GM21381 (cell line): ENCODE measurements around the gene CRACDL.
"Not testable (repeated sequence)": the region's sequence is repeated elsewhere in the genome, so short reads cannot be mapped to it uniquely, and the experiment has no call there.

Experiments used
- ATAC-seq: cut with Tn5 transposase; IDR thresholded peaks from one replicate; pipeline ENCODE4 v1.9.1; 2021; ENCODE audit warnings: mild to moderate bottlenecking, moderate library complexity; ENCODE audit not compliant: unreplicated experiment

CRACDL gene

DNA sequence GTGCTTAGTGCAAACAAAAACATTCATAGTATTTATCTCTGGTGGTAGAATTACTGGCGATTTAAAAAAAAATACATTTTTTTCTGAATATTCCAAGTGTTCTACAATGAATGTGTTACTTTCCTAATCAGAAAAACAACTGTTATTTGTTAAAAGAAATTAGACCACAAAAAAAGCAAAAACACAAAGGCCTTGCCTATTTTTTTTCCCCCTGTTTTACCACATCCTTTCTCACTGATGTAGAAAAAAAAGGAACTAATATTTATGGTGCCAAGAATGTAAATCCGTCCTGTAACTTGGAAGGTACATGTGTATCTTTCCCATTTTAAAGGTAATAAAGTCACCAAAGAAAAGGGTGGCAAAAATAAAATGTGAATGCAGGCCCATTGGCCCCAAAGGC lies 176.7 kb downstream of the CRACDL start:
- no peak for ATAC-seq

DNA sequence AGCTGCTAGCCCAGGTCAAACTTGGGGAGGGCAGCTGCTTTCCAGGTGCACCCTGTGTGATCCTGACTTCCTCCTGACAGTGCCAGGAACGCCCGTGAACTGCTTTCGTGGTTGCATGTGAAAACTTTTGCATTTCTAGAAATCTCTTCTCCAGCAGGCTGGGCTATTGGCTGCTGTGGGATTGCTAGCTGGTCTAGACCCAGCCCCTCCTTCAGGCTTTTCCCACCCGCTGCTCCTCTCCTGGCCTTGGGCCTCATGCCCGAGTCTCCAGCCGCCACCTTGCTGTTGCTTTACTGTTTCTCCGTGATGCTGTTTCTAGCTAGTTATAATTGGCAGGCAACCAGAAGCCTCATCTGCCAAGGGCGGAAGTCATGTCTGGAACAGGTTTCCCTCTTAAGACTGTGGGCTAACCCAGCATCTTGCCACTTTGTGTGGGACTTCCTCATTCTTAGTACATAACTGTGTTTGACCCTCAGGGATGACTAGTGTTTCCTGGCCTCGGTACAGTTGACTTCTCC lies 178.1 kb downstream of the CRACDL start:
- ATAC-seq: peak; percentile 88

DNA sequence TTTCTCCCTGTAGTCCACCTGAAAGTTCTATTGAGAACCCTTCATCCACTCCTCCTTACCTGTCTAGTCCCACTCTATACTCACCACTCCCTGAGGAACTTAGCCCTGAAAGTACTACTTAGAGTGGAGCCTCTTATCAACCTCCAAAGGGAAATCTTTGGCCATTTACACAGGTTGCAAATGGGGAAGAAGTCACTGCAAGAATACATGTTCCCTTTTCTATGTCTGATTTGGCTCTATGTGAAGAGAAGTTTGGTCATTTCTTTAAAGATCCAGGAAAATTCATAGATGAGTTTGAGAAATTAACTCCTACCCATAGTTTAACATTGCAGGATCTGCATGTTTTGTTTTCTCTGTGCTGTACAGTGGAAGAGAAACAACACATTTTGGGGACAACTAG lies 182.2 kb downstream of the CRACDL start:
- ATAC-seq: no peak

DNA sequence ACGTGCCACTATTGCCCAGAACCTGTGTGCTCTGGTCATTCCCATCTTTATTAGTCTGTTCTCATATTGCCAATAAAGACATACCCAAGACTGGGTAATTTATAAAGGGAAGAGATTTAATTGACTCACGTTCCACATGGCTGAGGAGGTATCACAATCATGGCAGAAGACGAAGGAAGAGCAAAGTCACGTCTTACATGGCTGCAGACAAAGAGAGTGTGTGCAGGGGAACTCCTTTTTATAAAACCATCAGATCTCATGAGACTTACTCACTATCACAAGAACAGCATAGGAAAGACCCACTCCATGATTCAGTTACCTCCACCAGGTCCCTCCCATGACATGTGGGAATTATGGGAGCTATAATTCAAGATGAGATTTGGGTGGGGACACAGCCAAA lies 183.3 kb downstream of the CRACDL start:
- ATAC-seq: not testable (repeated sequence)

DNA sequence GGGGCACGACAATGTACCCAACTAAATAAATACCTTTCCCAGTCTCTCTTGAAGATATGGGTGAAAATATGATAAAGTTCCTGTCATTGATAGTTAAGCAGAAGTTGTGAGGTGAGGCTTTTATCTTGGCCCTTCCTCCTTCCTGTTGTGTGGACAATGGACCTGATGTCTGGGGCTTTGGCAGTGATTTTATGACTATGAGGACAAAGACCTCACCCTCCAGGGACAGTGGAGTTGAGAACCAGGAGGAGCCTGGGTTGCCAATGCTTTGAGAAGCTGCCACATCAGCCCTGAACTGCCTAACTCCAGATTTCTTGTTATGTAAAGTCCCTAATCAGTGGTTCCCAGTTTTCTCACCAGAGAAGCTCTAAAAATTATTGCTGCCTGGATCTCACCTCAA lies 184.3 kb downstream of the CRACDL start:
- ATAC-seq: no peak

DNA sequence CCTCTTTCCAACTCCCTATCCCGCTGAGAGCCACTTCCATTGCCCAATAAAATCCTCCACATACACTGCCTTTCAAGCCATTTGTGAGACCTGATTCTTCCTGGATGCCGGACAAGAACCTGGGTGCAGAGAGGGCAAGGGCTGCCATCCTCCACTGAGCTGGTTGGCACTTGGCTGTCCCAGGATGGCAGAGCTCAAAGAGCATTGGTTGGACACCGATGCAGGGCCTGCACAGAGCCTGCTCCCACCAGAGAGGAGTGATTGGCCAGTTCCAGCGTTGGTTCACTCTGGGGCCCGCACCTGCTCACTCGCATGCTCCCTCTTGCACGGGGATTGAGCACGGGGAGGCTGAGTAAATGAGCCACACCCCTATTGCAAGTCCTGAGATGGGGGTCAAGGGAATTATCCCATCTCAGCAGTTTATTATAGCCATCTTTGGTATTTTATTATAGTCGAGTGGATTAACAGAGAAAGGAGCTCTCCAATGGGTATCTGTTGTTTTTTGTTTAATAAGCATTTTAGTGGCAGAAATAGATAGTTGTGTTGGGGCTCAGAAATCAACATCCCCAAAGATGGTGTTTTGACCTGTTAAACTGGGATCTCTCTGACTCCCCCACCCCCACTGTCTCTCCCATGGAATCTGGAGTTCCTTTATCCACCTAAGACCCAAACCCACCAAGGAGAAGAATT lies 185.3 kb downstream of the CRACDL start:
- no peak for ATAC-seq

DNA sequence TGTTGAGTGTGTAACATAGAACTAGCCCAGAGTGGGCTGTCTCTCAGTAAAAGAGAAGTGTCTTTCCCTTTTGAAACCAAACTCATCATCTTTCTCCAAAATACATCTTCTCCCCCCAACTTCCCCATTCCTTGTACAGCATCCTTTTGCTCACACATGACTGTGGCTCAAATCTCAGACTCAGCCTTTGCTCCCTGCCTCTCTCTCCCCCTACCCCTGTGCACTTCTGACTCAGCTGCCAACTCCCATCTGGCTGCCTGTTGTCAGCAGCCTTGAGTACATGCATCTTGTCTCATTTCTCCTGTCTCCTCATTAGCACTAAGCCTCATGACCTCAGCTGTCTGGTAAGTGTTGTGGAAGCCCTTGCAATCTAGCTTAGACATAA lies 187.0 kb downstream of the CRACDL start:
- no peak for ATAC-seq

DNA sequence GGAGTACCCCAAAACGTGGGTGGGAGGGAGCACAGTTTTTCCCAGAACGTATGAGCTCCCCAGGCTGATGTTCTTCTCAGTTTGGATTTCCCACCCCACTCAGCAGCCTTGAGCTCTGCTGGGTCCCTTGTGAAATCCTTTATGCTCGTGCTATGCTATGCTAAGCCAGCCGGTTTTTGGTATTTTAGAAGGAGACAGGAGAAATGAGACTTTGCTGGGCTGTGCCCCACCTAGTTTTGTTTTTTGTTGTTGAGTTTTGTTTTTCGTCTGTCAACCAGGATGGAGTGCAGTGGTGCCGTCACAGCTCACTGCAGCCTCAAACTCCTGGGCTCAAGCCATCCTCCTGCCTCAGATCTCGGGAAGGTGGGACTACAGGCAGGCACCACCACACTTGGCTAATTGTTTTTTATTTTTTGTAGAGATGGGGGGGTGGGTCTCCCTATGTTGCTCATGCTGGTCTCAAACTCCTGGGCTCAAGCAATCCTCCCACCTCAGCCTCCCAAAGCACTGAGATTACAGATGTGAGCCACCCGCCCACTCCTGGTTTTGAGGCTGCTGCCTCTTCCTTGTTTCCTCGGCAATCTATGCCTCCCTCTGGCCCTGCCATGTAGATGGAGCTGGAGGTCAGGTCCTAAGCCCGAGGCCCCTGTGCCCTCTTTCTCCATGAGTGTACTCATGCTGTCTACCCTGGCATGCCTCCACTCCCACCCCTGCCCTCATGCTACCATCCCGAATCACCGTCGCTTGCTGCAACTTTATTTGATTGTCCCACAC lies 187.5 kb downstream of the CRACDL start:
- ATAC-seq: no peak

DNA sequence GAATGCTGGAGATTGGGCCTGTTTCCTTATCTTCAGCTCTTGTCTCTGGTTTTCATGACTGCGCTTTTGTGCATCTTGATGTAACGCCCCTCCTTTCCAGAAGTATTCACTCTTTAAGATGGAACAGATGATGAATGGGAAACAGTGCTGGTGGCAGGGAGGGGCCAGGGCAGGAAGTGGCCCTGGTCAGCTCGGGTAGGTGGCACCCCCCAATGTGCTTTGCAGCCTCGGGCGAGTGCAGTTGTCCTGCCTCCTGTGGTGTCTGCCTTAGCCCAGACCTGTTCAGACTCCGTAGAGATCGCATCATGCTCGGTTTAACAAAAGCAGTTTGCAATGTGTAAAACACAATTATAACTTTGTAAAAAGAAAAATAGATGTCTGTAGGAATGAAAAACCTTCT lies 188.1 kb downstream of the CRACDL start:
- no peak for ATAC-seq

DNA sequence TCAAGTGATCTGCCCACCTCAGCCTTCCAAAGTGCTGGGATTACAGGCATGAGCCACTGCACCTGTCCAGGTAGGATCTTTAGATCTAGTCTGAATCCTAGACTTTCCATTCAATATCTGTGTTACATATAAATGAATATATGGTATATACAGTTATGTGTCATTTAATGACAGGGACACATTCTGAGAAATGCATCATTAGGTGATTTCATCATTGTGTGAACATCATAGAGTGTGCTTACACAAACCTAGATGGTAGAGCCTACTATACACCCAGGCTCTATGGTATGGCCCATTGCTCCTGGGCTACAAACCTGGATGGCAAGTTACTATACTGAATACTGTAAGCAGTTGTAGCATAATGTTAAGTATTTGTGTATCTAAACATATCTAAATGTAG lies 189.6 kb downstream of the CRACDL start:
- ATAC-seq: no peak

DNA sequence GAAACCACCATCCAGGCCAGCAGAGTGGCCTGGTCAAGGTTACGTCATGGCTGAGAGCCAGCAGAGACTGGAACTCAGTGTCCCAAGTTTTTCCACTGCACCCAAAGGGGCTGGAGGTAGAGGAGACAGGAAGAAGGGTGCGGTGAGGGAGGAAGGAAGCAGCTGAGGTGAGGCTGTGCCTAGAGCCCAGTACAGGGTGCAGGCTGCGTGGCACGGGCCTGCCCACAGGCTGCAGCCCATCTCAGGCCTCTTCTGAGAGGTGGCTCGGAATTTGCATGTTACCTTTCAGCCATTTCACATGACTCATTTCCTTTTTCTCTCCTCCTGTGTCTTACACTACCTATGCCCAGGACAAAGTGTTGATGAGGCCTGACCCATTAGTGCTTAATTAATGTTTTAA lies 191.4 kb downstream of the CRACDL start:
- ATAC-seq: no peak
